DOHH2 (cell line): ENCODE results near the gene MT4.

Experiments used
- CTCF ChIP-seq: fragments of 200-600 bp; sonication (generic); IDR thresholded peaks from one replicate; pipeline ENCODE4 v1.5.1; 2014; ENCODE audit warnings: antibody characterized with exemption, mild to moderate bottlenecking, low read depth, low read length; ENCODE audit not compliant: poor library complexity, severe bottlenecking
- EZH2phosphoT487 ChIP-seq: fragments of 200-600 bp; sonication (generic); IDR thresholded peaks from 2 replicates; pipeline ENCODE4 v1.6.1; 2017; ENCODE audit warnings: borderline replicate concordance, mild to moderate bottlenecking, antibody characterized with exemption, low read length, moderate library complexity, mixed read lengths

GRCh38 chr16:56549744-56550385 is 15.0 kb upstream of the MT4 start:
- TF ChIP-seq CTCF = no peak
- TF ChIP-seq EZH2phosphoT487 = no peak
